Neural crest cell (in vitro differentiated cells): Measurements from ENCODE around the gene BEST1. TPM values are rescaled to one million over a fixed set of nuclear protein-coding genes. Genes with fewer than 3 reads are reported as not detected.

Experiments used
- DNase-seq: peaks from one replicate; pipeline ENCODE4 v3.0.0; 2021; ENCODE audit warnings: low read depth, mixed read lengths, low spot score
- H3K27ac Mint-ChIP-seq: one replicate; pipeline ENCODE4 v1.8.0; 2021; ENCODE audit warnings: mild to moderate bottlenecking, mixed read lengths; ENCODE audit not compliant: unreplicated experiment
- H3K27me3 Mint-ChIP-seq: 2 replicates; pipeline ENCODE4 v1.8.0; 2021; ENCODE audit warnings: low read depth, mild to moderate bottlenecking, mixed read lengths
- H3K36me3 Mint-ChIP-seq: 2 replicates; pipeline ENCODE4 v1.8.0; 2021; ENCODE audit warnings: low read depth, mild to moderate bottlenecking, mixed read lengths
- H3K4me1 Mint-ChIP-seq: 2 replicates; pipeline ENCODE4 v1.8.0; 2021; ENCODE audit warnings: mixed read lengths
- H3K4me3 Mint-ChIP-seq: one replicate; pipeline ENCODE4 v1.8.0; 2021; ENCODE audit warnings: mild to moderate bottlenecking, mixed read lengths
- H3K9me3 Mint-ChIP-seq: 2 replicates; pipeline ENCODE4 v1.8.0; 2021; ENCODE audit warnings: mixed read lengths
- total RNA-seq: library from RNA; stranded (reverse); gene quantifications from 2 replicates; pipeline ENCODE4 v1.2.1, GENCODE V29; 2021
- TF ChIP-seq, protein P1 (sequence below): fragments of 200-600 bp; sonication (generic); conservative IDR thresholded peaks from 2 replicates; pipeline ENCODE4 v1.5.0; 2021; ENCODE audit warnings: antibody characterized with exemption, mild to moderate bottlenecking

BEST1 gene
- total RNA-seq, 1 donor from 2014 or later = 0.96 TPM

DNA sequence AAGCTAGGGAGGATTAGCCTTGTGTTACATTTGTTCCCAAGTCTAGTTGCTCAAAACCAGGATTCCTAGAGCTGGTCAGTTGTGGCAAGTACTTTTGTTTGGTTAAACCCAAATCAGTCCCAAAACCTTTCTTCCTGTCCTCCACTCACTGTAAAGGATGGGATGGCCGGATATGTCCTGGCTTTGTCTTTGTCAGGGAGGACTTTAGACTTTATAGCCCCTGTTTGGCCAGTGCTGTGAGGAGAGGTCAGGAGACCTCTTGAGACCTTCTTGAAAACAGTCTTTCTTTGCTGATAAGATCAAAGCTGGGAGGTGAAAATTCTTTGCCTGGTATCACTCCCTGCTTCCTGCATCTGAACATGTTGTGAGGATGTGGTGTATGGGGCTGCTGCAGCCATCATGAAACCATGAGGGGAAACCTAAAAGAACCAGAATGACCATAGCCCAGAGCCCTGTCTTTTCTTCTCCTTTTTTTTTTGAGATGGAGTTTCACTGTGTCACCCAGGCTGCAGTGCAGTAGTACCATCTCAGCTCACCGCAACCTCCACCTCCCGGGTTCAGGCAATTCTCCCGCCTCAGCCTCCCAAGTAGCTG lies 60.9 kb downstream of the BEST1 start:
- Mint-ChIP-seq H3K27me3 (no peaks in the 10 kb centered on the region), H3K36me3 (no peaks in the 10 kb centered on the region), H3K4me3 (no peak overlapping the region), H3K9me3 (peaks cover 6% of the 10 kb centered on the region), H3K27ac (no peak overlapping the region), H3K4me1 (no peaks in the 10 kb centered on the region)
- TF ChIP-seq, protein P1, sequence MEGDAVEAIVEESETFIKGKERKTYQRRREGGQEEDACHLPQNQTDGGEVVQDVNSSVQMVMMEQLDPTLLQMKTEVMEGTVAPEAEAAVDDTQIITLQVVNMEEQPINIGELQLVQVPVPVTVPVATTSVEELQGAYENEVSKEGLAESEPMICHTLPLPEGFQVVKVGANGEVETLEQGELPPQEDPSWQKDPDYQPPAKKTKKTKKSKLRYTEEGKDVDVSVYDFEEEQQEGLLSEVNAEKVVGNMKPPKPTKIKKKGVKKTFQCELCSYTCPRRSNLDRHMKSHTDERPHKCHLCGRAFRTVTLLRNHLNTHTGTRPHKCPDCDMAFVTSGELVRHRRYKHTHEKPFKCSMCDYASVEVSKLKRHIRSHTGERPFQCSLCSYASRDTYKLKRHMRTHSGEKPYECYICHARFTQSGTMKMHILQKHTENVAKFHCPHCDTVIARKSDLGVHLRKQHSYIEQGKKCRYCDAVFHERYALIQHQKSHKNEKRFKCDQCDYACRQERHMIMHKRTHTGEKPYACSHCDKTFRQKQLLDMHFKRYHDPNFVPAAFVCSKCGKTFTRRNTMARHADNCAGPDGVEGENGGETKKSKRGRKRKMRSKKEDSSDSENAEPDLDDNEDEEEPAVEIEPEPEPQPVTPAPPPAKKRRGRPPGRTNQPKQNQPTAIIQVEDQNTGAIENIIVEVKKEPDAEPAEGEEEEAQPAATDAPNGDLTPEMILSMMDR = no peak
- DNase-seq = no peak

GRCh38 chr11:62011881-62012280 lies 61.7 kb downstream of the BEST1 start:
- DNase-seq = no peak
- Mint-ChIP-seq H3K4me3 (no peak overlapping the region), H3K27me3 (no peaks in the 10 kb centered on the region), H3K27ac (no peak overlapping the region), H3K9me3 (peaks cover 6% of the 10 kb centered on the region), H3K36me3 (no peaks in the 10 kb centered on the region), H3K4me1 (peaks cover 4% of the 10 kb centered on the region)
- TF ChIP-seq, protein P1 = no peak

DNA sequence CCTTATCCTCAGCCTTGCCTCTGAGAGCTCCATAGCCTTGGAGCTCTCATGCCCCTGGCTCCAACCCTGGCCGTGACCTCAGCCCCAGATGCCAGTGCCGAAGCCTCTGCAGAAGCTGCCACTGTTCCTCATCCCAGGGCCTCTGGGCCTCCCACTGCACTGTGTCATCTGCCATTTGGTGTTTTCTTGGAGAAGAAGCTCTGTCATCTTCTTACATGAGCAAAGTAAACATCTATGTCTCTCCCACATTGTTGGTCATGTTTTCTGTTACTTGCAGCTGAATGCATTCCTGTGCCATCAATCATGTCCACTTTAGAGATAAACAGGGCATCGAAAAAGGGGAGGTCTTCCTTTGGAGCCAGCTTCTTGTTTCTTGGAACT lies 62.3 kb downstream of the BEST1 start:
- Mint-ChIP-seq H3K27ac (no peak overlapping the region), H3K4me3 (no peak overlapping the region), H3K27me3 (no peaks in the 10 kb centered on the region), H3K9me3 (peaks cover 6% of the 10 kb centered on the region), H3K4me1 (peaks cover 9% of the 10 kb centered on the region), H3K36me3 (no peaks in the 10 kb centered on the region)
- no peak for DNase-seq
- TF ChIP-seq, protein P1 = no peak

- DNase-seq = no peak
- peaks cover 4% of the 10 kb centered on the region for H3K9me3 Mint-ChIP-seq
- peaks cover 9% of the 10 kb centered on the region for H3K4me1 Mint-ChIP-seq
- H3K36me3 Mint-ChIP-seq = no peaks in the 10 kb centered on the region
- H3K27ac Mint-ChIP-seq = no peak overlapping the region
- no peak overlapping the region for H3K4me3 Mint-ChIP-seq
- no peaks in the 10 kb centered on the region for H3K27me3 Mint-ChIP-seq
- TF ChIP-seq, protein P1 = no peak
These were observed 62.8 kb downstream of the BEST1 start for GRCh38 chr11:62012832-62013461.

Other genes with a start within 250 kb of the BEST1 start
- gene MYRF, start 197.7 kb upstream of the BEST1 start, total RNA-seq = 3.5 and 3.9 TPM in 2 replicates
- 162 and 174 TPM in 2 replicates for gene TMEM258, start 157.8 kb upstream of the BEST1 start, total RNA-seq
- gene FEN1, start 157.4 kb upstream of the BEST1 start, total RNA-seq = 99.6 TPM in 2 replicates
- gene FADS1, start 133.3 kb upstream of the BEST1 start, total RNA-seq = 245 and 248 TPM in 2 replicates
- gene FADS2, start 122.1 kb upstream of the BEST1 start, total RNA-seq = 939 and 976 TPM in 2 replicates
- gene FADS3, start 58.8 kb upstream of the BEST1 start, total RNA-seq = 13.6 and 17.0 TPM in 2 replicates
- gene RAB3IL1, start 32.8 kb upstream of the BEST1 start, total RNA-seq = 1.0 and 3.4 TPM in 2 replicates
- gene FTH1, start 17.3 kb downstream of the BEST1 start, total RNA-seq = 1,207 and 1,209 TPM in 2 replicates
- 162 and 166 TPM in 2 replicates for gene INCENP, start 173.7 kb downstream of the BEST1 start, total RNA-seq
- gene SCGB1D1, start 239.9 kb downstream of the BEST1 start, total RNA-seq = not detected in 2 replicates